Measurements from ENCODE around the gene SPOP.

SPOP gene

DNA sequence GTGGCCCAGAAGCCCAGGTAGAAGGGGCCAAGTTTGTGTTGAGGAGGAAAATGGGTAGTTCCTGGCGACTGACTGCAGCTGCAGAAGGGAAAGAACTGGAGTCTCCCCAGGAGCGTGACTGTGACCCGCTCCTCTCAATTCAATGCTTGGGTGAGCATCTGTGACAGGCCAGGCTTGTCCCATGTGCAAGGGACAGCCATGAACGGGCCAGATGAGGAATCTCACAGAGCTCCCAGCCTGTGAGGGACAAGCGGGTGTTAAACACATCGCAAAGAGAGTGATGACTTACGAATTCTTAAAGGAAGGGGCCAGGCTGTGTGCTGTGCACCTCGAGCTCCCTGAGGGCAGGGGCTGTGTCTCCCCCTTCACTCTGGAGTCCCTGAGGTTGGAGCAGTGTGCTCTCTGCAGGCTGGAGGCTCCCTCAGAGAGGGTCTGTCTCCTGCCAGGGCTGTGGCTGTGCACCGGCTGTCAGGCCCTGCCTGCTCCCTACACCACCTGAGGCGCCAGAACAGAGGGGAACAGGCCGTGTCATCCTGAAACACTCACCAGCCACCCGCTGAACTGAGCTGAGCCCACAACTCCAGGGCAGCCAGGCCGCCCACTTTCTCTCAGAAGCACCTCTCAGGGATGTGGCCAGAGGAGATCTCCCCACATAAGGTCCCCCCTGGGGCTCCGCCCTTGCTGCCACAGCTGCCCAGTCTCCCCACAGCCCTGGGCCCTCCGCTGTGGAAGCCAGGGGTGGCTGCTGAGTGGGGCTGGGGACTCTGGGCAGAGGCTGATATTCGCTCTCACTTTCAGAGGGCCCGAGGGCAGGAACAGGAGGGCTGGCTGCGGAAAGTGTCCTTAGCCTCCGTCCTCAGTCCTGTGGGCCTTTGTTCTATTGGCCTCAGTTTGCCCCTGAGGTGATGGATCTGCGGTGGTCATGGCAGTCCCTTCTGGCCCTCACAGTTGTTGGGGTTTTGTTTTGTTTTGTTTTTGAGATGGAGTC, 127.9 kb downstream of the SPOP start:
- ChIA-PET POLR2A (no interaction called here), CTCF (interaction anchor here (1.0 to 1.2 kb wide), 2 partner anchors 21 to 116 kb away, joined by 3 to 4 read pairs; no protein-coding TSS in a partner anchor)
- TF ChIP-seq ARNT (IDR thresholded peaks at IDR 0.05), result no peak
- TF ChIP-seq FOXK2 (IDR thresholded peaks at IDR 0.05), result no peak
- TF ChIP-seq NFRKB (IDR thresholded peaks at IDR 0.05), result no peak
- no peak for TF ChIP-seq SUZ12 (IDR thresholded peaks at IDR 0.05)
- no peak for TF ChIP-seq L3MBTL2 (conservative IDR thresholded peaks at IDR 0.05)
- TF ChIP-seq ELF4 (IDR thresholded peaks at IDR 0.05), result no peak
- no peak for TF ChIP-seq HDGF (IDR thresholded peaks at IDR 0.05; ENCODE audit: borderline replicate concordance)
- TF ChIP-seq SP1 (IDR thresholded peaks at IDR 0.05), result no peak
- no peak for TF ChIP-seq FOXM1 (IDR thresholded peaks at IDR 0.05; ENCODE audit: borderline replicate concordance)
- TF ChIP-seq ZNF384 (IDR thresholded peaks at IDR 0.05), result no peak
- no peak for TF ChIP-seq CTBP1 (IDR thresholded peaks at IDR 0.05; ENCODE audit: borderline replicate concordance)
- TF ChIP-seq FOXA1 (IDR thresholded peaks at IDR 0.05), result no peak
- no peak for TF ChIP-seq BHLHE40 (IDR thresholded peaks at IDR 0.05; ENCODE audit: borderline replicate concordance)
- no peak for TF ChIP-seq TARDBP (IDR thresholded peaks at IDR 0.05)
- no peak for TF ChIP-seq LEF1 (IDR thresholded peaks at IDR 0.05; ENCODE audit: borderline replicate concordance)
- TF ChIP-seq, protein P1, sequence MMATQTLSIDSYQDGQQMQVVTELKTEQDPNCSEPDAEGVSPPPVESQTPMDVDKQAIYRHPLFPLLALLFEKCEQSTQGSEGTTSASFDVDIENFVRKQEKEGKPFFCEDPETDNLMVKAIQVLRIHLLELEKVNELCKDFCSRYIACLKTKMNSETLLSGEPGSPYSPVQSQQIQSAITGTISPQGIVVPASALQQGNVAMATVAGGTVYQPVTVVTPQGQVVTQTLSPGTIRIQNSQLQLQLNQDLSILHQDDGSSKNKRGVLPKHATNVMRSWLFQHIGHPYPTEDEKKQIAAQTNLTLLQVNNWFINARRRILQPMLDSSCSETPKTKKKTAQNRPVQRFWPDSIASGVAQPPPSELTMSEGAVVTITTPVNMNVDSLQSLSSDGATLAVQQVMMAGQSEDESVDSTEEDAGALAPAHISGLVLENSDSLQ (IDR thresholded peaks at IDR 0.05), result no peak
- DNase-seq (ENCODE audit: extremely low spot score), result no peak

DNA sequence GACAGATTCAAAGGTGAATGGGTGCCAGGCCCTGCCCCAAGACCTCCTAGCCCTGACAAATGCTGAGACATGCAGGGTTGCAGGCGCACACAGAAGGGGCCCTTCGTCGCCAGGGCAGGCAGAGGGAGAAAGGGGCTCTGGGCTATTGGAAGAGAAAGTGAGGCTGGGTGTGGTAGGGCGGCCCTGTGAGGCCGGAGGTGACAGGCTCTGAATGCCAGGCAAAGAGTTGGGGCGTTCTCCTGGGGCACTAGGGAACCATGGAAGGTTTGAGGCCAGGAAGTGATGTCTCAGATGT, 128.6 kb downstream of the SPOP start:
- no peak for DNase-seq (ENCODE audit: extremely low spot score)
- ChIA-PET CTCF (no interaction called here), POLR2A (no interaction called here)
- no peak for TF ChIP-seq BHLHE40 (IDR thresholded peaks at IDR 0.05; ENCODE audit: borderline replicate concordance)
- TF ChIP-seq, protein P1 (IDR thresholded peaks at IDR 0.05), result no peak
- TF ChIP-seq CTBP1 (IDR thresholded peaks at IDR 0.05; ENCODE audit: borderline replicate concordance), result no peak
- no peak for TF ChIP-seq ARNT (IDR thresholded peaks at IDR 0.05)
- TF ChIP-seq ELF4 (IDR thresholded peaks at IDR 0.05), result no peak
- no peak for TF ChIP-seq L3MBTL2 (conservative IDR thresholded peaks at IDR 0.05)
